Coronary artery (tissue), 2 donors: ENCODE data around the gene KLK13.

Experiments used
- DNase-seq: peaks from one replicate; pipeline ENCODE4 v3.0.0-alpha.2; 2017; ENCODE audit warnings: low spot score
- H3K27ac ChIP-seq, 2 donors: fragments of 200-600 bp; sonication (generic); one replicate each; pipeline ENCODE4 v1.5.1; 2016 to 2019
- H3K4me3 ChIP-seq: fragments of 200-600 bp; sonication (generic); 2 replicates; pipeline ENCODE4 v1.5.1; 2016; ENCODE audit warnings: mild to moderate bottlenecking, moderate library complexity
- TF ChIP-seq, protein P1 (sequence below): fragments of 200-600 bp; sonication (generic); IDR thresholded peaks from one replicate; pipeline ENCODE4 v1.5.1; 2019; ENCODE audit warnings: antibody characterized with exemption

The KLK13 gene

DNA sequence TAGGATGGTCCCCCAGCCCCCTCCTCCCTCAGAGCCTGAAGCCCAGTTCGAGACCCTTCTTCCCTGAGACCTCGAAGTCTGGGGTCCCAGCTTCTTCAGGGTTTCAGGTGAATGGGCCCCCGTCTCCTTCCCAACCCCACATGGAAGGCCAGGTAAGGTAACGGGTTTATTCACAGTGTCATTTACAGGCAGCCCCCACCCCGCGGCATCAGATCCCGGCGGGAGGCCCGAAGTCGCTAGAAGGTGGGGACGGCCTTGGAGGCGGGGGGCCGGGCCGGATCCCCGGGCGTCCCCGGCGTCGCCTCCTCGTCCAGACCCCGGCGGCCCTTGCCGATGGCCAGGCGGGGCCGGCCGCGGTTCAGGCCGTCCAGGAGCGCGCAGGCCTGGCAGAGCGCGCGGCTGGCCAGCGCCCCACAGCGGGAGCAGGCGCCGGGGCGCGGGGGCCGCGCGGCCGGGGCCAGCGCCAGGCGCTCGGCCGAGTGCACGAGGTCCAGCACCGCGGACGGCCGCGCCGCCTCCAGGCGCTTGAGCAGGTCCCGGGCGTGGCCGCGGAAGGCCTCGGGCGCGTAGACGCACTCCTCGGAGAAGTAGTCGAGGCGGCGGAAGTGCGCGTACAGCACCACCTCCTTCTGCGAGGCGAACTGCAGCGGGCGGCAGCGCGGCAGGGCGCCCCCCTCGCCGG, 33.6 kb upstream of the KLK13 start:
- Histone ChIP-seq H3K4me3 (peak overlapping the region; percentile 25), H3K27ac (no peak overlapping the region)
- TF ChIP-seq, protein P1, sequence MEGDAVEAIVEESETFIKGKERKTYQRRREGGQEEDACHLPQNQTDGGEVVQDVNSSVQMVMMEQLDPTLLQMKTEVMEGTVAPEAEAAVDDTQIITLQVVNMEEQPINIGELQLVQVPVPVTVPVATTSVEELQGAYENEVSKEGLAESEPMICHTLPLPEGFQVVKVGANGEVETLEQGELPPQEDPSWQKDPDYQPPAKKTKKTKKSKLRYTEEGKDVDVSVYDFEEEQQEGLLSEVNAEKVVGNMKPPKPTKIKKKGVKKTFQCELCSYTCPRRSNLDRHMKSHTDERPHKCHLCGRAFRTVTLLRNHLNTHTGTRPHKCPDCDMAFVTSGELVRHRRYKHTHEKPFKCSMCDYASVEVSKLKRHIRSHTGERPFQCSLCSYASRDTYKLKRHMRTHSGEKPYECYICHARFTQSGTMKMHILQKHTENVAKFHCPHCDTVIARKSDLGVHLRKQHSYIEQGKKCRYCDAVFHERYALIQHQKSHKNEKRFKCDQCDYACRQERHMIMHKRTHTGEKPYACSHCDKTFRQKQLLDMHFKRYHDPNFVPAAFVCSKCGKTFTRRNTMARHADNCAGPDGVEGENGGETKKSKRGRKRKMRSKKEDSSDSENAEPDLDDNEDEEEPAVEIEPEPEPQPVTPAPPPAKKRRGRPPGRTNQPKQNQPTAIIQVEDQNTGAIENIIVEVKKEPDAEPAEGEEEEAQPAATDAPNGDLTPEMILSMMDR = no peak
- no peak for DNase-seq

DNA sequence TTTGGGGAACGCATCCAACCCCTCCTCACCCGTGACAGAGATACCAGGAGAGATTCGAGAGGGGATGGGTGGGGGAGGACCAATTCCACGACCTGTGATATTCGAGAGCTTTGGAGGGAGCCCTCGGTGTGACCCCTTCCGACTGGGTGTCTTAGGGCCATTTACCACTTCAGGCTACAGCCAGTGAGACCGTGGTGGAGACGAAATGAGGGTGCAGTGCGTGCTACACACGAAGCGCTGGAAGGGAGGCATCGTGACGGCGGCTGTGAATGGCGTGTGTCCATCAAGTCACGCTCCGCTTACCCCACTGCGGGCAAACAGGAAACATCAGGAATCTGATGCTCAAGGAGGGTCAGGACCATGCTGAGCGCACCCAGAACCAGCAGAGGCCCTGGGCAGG, 32.9 kb upstream of the KLK13 start:
- TF ChIP-seq, protein P1 = no peak
- no peak for DNase-seq
- H3K27ac ChIP-seq = no peak overlapping the region
- no peak overlapping the region for H3K4me3 ChIP-seq

DNA sequence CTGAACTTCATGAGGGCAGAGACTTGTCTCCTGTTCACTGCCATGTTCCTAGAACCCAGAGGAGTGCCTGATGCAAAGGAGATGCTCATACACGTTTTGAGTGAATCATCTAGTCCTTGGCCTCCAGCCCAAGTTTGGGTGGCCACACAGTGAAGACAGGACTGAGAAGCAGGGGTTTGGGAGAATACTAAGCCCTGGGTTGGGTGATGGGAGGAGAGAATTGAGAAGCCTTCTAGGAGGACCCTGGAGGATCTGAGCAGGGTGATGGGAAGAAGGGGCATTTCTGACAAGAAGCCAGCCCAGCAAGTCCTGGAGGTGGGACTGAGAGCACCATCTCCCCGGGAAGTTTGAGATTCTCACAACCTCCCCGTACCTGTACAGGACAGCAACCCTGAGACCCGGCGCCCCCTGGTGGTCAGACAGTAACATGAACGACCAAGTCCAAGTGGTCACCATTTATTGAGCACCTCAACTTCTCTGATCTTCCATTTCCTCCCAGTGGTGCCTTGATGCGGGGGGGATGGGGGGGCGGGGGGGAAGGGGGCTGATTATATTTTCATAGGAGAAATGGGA, 32.4 kb upstream of the KLK13 start:
- no peak for DNase-seq
- TF ChIP-seq, protein P1 = peak; percentile 54
- Histone ChIP-seq H3K4me3 (no peak overlapping the region), H3K27ac (no peak overlapping the region)

DNA sequence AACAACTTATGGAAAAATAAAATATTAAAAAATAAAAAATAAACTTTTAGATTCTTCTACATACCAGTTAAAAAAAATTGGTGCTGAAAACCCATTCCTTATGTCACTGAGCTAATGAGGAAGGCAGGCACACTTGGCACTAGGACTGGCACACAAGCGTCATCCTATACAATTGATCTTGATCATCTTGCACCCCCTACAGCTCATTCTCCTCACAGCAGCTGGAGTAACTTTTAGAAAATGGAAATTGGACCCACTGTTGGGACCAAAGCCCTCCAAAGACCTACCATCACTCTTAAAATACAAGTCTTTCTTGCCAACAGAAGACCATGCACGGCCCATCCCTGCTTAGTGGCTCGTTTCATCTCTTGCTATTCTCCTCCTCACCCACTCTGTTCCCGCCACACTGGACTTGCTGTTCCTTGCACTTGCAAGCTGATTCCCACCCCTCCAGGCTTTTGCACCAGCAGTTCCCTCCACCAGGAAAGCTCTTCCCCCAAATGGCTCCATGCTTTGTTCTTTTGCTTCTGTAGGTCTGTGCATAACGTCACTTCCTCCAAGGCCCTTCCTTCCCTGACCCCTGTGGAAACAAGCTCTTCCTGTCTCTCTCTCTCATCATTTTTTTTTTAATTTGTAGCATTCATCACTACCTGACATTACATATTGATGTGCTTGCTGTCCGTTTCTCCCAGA, 31.7 kb upstream of the KLK13 start:
- Histone ChIP-seq H3K27ac (no peak overlapping the region), H3K4me3 (no peak overlapping the region)
- DNase-seq = no peak
- TF ChIP-seq, protein P1 = no peak

DNA sequence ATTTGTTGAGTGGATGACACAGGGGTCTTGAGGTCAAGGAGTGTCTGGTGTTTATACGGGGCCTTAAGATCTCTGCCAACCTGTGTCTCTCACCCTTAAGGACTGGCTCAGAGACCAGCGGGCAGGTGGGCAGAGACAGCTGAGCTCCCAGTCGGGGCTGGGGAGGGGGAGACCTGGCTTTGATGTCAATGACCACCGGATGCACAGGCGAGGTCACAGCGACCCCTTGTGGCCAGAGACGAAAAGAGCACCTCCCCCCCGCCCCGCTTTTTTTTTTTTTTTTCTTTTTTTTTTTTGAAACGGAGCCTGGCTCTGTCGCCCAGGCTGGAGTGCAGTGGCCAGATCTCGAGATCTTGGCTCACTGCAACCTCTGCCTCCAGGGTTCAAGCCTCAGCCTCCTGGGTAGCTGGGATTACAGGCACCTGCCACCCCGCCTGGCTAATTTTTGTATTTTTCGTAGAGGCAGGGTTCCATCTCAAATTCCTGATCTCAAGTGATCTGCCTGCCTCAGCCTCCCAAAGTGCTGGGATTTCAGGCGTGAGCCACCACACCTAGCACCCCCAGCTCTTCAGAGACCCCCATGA, 29.9 kb upstream of the KLK13 start:
- Histone ChIP-seq H3K27ac (no peak overlapping the region), H3K4me3 (no peak overlapping the region)
- TF ChIP-seq, protein P1 = peak; percentile 29
- no peak for DNase-seq

DNA sequence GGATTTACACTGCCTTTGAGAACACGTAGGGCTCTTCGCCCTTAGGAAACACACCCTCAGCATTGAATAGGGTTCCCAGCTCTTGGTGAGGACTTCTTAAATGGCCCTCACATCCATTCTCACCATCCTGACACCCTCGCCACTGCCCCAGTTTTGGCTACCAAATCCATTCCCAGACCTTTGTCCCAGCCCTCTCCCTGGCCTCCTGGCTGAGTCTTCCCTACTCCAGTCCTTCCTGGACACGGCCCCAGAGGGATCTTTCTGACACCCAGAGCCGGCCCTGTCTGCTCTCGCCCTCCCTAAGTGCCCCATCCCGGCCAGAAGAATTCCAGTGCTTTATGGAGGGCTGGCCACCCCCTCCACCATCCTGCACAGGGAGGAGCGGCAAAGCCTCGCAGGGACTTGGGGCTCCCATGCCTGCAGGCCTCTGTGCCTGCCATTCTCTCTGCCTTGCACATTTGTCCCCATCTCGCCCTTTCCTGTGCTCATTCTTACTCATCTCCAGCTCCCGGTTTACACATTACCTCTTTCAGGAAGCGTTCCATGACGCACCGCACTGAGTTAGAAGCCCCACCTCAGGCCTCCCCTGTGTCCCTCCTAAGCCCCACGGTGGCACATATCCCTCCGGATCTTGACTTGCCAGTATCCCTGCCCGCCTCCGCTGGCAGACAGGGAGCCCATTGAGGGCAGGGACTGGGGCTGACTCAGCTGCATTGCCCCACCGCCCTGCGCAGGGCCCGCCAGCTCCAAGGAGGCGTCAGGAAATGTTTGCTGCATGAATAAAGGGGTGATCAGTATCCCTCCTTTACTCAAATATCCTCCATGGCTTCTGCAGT, 28.8 kb upstream of the KLK13 start:
- H3K4me3 ChIP-seq = no peak overlapping the region
- no peak for DNase-seq

More for the DNA sequence above, 28.8 kb upstream of the KLK13 start:
- H3K27ac ChIP-seq = no peak overlapping the region
- TF ChIP-seq, protein P1 = no peak
